Natural killer cell (primary cell): ENCODE data around the gene IFT43. TPM values are rescaled to one million over a fixed set of nuclear protein-coding genes. Genes with fewer than 3 reads are reported as not detected.

Experiments used
- ATAC-seq, 3 donors: fragments of 150-1000 bp in 2 of 3; fragments of 200-7000 bp in 1 of 3; cut with Tn5 transposase; 1 replicate in 1 of 3; 2 replicates in 2 of 3; pipeline ENCODE4 v1.10.0; 2021; ENCODE audit warnings: mild to moderate bottlenecking in 2 of 3, moderate library complexity in 2 of 3
- DNase-seq, 2 donors: peaks; one replicate each; pipeline versions ENCODE4 v3.0.0 to v3.0.0-alpha.2; 2013 to 2021; ENCODE audit warnings: mixed read lengths in 1 of 2
- H3K27ac ChIP-seq: one replicate; pipeline ENCODE4 v1.5.1; 2013; ENCODE audit warnings: mild to moderate bottlenecking, low read length
- H3K27me3 ChIP-seq: one replicate; pipeline ENCODE4 v1.6.1; 2013; ENCODE audit warnings: low read length; ENCODE audit not compliant: control insufficient read depth, insufficient read depth
- H3K36me3 ChIP-seq: one replicate; pipeline ENCODE4 v1.6.1; 2013; ENCODE audit warnings: low read length; ENCODE audit not compliant: control insufficient read depth, insufficient read depth
- H3K4me1 ChIP-seq: one replicate; pipeline ENCODE4 v1.6.1; 2013; ENCODE audit warnings: low read length; ENCODE audit not compliant: control insufficient read depth, insufficient read depth
- H3K4me3 ChIP-seq: one replicate; pipeline ENCODE4 v1.5.1; 2013; ENCODE audit warnings: low read length
- H3K9me3 ChIP-seq: one replicate; pipeline ENCODE4 v1.6.1; 2013; ENCODE audit warnings: low read length; ENCODE audit not compliant: control insufficient read depth, insufficient read depth
- H3K27ac Mint-ChIP-seq, 2 donors: one replicate each; pipeline ENCODE4 v1.8.0; 2022; ENCODE audit warnings: mild to moderate bottlenecking in 2 of 2, mixed read lengths in 2 of 2, moderate library complexity in 1 of 2
- H3K27me3 Mint-ChIP-seq, 2 donors: one replicate each; pipeline ENCODE4 v1.8.0; 2022; ENCODE audit warnings: low read depth in 2 of 2, mixed read lengths in 2 of 2
- H3K36me3 Mint-ChIP-seq: one replicate; pipeline ENCODE4 v1.8.0; 2022; ENCODE audit warnings: mixed read lengths
- H3K4me1 Mint-ChIP-seq, 2 donors: one replicate each; pipeline ENCODE4 v1.8.0; 2022; ENCODE audit warnings: mixed read lengths in 2 of 2
- H3K4me3 Mint-ChIP-seq: one replicate; pipeline ENCODE4 v1.8.0; 2022; ENCODE audit warnings: mild to moderate bottlenecking, moderate library complexity, mixed read lengths
- H3K9me3 Mint-ChIP-seq, 2 donors: one replicate each; pipeline ENCODE4 v1.8.0; 2022; ENCODE audit warnings: mixed read lengths in 2 of 2
- CTCF ChIP-seq: fragments of 200-600 bp; IDR thresholded peaks from one replicate; pipeline ENCODE4 v1.8.0; 2022; ENCODE audit warnings: antibody characterized with exemption
- WGBS: methylation state at CpG from one replicate; pipeline ENCODE4 v1.1.7; 2013; ENCODE audit warnings: missing lambda C conversion rate; ENCODE audit not compliant: insufficient coverage; 5-methylcytosine and 5-hydroxymethylcytosine counted together
- intact Hi-C: fragments of 100-400 bp; cut with micrococcal nuclease; formaldehyde crosslinking; loops from one replicate; pipeline ENCODE4 v1.14.2; 2022
- total RNA-seq, 4 donors: library from RNA; stranded (reverse); fragments of 120-200 nt in 1 of 4; gene quantifications; one replicate each; pipeline versions ENCODE4 v1.2.3 to v1.2.4, GENCODE V29; 2013 to 2022

Gene IFT43
- total RNA-seq, 3 donors from 2014 or later (not counting 1 experiment from before 2014, with no cell fraction given) = 19.0 to 20.8 (median 20.7) TPM

DNA sequence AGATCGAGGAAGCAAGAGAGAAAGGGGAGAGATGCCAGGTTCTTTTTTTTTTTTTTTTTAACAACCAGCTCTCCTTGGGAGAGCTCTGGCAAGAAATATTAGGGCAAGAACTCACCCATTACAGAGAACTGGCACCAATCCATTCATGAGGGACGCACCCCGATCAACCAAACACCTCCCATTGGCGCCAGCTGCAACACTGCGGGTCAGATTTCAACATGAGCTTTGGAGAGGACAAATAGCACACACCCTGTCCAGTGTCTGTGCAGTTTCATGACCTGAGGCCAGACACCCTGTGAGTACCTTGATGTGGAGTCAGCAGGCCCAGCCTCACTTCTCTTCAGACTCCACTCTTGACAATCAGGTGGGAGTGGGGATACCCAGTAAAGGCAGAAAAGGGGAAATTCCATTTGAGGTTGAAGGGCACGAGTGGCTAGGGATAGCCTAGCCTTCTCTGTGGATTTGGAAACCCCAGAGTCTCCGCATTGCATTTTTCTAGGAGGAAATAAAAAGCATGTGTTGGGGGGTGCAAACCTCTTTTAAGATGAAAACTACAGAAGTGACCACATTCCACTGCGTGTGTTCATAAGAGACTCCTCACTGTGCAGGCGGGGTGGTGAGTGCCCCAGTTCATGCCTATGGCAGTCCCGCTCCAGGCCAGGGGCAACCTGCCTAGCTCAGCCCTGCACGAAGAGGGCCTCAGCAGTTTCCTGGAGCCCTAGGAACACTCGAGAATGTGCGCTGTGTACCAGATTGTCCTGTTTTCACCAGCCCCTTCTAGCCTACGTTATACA lies 123.7 kb downstream of the IFT43 start:
- H3K36me3 ChIP-seq = no peaks in the 10 kb centered on the region
- Mint-ChIP-seq H3K27ac (no peak overlapping the region), H3K27me3 (peaks cover 3 to 12% of the 10 kb centered on the region in 2 donors), H3K36me3 (no peaks in the 10 kb centered on the region), H3K9me3 (no peaks in the 10 kb centered on the region), H3K4me3 (no peak overlapping the region), H3K4me1 (no peaks in the 10 kb centered on the region)
- DNase-seq = no peak
- no peak for ATAC-seq
- no peaks in the 10 kb centered on the region for H3K27me3 ChIP-seq
- H3K9me3 ChIP-seq = no peaks in the 10 kb centered on the region
- no peaks in the 10 kb centered on the region for H3K4me1 ChIP-seq
- no peak for TF ChIP-seq CTCF
- no peak overlapping the region for H3K4me3 ChIP-seq
- intact Hi-C loops = no loop called here
- WGBS = 86% methylated on average over 13 of the region's 14 CpGs
- H3K27ac ChIP-seq = no peak overlapping the region

DNA sequence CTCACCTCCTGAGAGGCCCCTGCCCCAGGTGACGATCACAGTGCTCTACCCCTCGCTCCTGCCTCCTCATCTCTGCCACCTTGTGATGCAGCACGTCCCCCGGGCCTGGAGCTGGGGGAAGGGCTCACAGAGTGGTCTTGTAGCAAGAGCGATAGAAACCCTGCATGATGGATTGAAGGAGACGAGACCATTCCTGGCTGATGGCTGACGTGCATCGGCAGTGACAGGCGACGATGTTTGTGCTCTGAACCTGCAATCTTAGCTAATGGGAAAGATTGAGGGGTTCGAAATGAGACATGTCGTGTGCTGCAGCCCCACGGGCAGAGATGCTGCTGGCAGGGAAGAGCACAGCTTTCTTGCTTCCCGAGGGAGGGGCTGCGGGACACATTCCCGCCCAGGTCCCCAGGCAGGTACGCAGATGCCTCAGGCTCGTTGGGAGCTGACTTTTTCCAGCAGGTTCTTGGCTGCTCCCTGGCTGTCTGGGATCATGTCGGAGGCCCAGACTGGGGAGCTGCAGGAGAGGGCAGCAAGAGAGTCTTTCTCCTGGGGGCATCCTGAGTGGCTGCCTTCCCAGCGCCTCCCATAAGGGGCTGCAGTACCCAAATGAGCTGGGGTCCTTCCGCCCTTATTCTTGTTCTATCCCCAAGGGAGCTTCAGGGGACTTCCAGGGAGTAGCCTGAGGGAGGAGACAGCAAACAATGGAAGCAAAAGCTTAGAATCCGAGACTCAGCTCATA lies 127.5 kb downstream of the IFT43 start:
- 71% methylated on average over 22 of the region's 22 CpGs for WGBS
- H3K9me3 ChIP-seq = no peaks in the 10 kb centered on the region
- no peaks in the 10 kb centered on the region for H3K4me1 ChIP-seq
- H3K4me1 Mint-ChIP-seq = no peaks in the 10 kb centered on the region
- H3K36me3 Mint-ChIP-seq = no peaks in the 10 kb centered on the region
- ATAC-seq = no peak
- no peaks in the 10 kb centered on the region for H3K9me3 Mint-ChIP-seq
- intact Hi-C loops = no loop called here
- TF ChIP-seq CTCF = no peak
- H3K27ac Mint-ChIP-seq = no peak overlapping the region
- no peak for DNase-seq
- no peaks in the 10 kb centered on the region for H3K27me3 ChIP-seq
- peaks cover 9 to 28% of the 10 kb centered on the region in 2 donors for H3K27me3 Mint-ChIP-seq
- H3K36me3 ChIP-seq = no peaks in the 10 kb centered on the region
- no peak overlapping the region for H3K4me3 Mint-ChIP-seq
- no peak overlapping the region for H3K27ac ChIP-seq
- H3K4me3 ChIP-seq = no peak overlapping the region

DNA sequence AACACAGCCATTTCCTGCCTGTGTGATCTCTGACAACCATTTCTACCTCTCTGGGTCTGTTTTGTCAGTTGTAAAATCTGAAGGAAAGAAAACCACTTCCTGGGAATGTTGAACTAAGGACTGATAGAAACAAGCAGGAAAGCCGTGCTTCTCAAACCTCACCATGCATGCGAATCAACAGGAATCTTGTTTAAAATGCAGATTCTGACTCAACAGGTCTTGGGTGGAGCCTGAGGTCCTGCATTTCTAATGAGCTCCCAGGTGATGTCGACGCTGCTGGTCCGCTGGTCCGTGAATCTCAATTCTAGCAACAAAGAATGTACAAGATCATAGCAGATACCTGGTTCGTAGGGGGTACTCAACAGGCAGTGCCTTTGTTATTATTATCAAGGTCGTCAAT lies 128.1 kb downstream of the IFT43 start:
- ATAC-seq (no peak), DNase-seq (no peak)
- H3K27ac Mint-ChIP-seq = no peak overlapping the region
- H3K27me3 ChIP-seq = no peaks in the 10 kb centered on the region
- H3K4me1 ChIP-seq = no peaks in the 10 kb centered on the region
- H3K4me3 Mint-ChIP-seq = no peak overlapping the region
- no peaks in the 10 kb centered on the region for H3K9me3 Mint-ChIP-seq
- intact Hi-C loops = no loop called here
- H3K4me1 Mint-ChIP-seq = no peaks in the 10 kb centered on the region
- no peak overlapping the region for H3K27ac ChIP-seq
- no peaks in the 10 kb centered on the region for H3K9me3 ChIP-seq
- no peaks in the 10 kb centered on the region for H3K36me3 ChIP-seq
- no peak for TF ChIP-seq CTCF
- peaks cover 9 to 28% of the 10 kb centered on the region in 2 donors for H3K27me3 Mint-ChIP-seq
- H3K36me3 Mint-ChIP-seq = no peaks in the 10 kb centered on the region
- 35% methylated on average over 8 of the region's 8 CpGs for WGBS
- H3K4me3 ChIP-seq = no peak overlapping the region
